Tibial nerve (tissue), 4 donors: ENCODE data around the gene NTF3. TPM values are rescaled to one million over a fixed set of nuclear protein-coding genes. Genes with fewer than 3 reads are reported as not detected.

Experiments
- DNase-seq, 2 donors: peaks; one replicate each; pipeline ENCODE4 v3.0.0-alpha.2; 2019; ENCODE audit warnings: low spot score in 2 of 2
- H3K27ac ChIP-seq, 4 donors: fragments of 200-600 bp; sonication (generic) in 3 of 4; one replicate each; pipeline ENCODE4 v1.5.1; 2017 to 2019; ENCODE audit warnings: mild to moderate bottlenecking in 1 of 4
- H3K27me3 ChIP-seq, 2 donors: fragments of 200-600 bp; sonication (generic) in 1 of 2; one replicate each; pipeline versions ENCODE4 v1.5.1 to v1.6.0; 2017 to 2019
- H3K36me3 ChIP-seq, 3 donors: fragments of 200-600 bp; sonication (generic); one replicate each; pipeline ENCODE4 v1.5.1; 2018 to 2019
- H3K4me1 ChIP-seq, 4 donors: fragments of 200-600 bp; sonication (generic) in 3 of 4; one replicate each; pipeline ENCODE4 v1.5.1; 2017 to 2019
- H3K4me3 ChIP-seq, 4 donors: fragments of 200-600 bp; sonication (generic) in 3 of 4; one replicate each; pipeline ENCODE4 v1.5.1; 2017 to 2019; ENCODE audit warnings: mild to moderate bottlenecking in 1 of 4, moderate library complexity in 1 of 4
- H3K9me3 ChIP-seq, 4 donors: fragments of 200-600 bp; sonication (generic) in 3 of 4; one replicate each; pipeline ENCODE4 v1.5.1; 2017 to 2019
- CTCF ChIP-seq, 5 experiments: fragments of 200-600 bp in 3 of 5; fragments of 450-650 bp in 2 of 5; sonication (generic) in 3 of 5; IDR thresholded peaks; one replicate each; pipeline ENCODE4 v1.5.1; 2016 to 2019; ENCODE audit warnings: antibody characterized with exemption in 5 of 5, mild to moderate bottlenecking in 3 of 5, moderate library complexity in 2 of 5
- EP300 ChIP-seq, 2 donors: sonication (generic); formaldehyde crosslinking; IDR thresholded peaks; one replicate each; pipeline ENCODE4 v1.6.1; 2017; ENCODE audit warnings: antibody characterized with exemption in 2 of 2, mild to moderate bottlenecking in 1 of 2
- POLR2A ChIP-seq, 2 donors: fragments of 450-650 bp; IDR thresholded peaks; one replicate each; pipeline ENCODE4 v1.6.1; 2017; ENCODE audit warnings: antibody characterized with exemption in 2 of 2, mild to moderate bottlenecking in 2 of 2, moderate library complexity in 2 of 2
- WGBS, 2 donors: methylation state at CpG; one replicate each; pipeline ENCODE4 v1.1.5; 2018; 5-methylcytosine and 5-hydroxymethylcytosine counted together
- total RNA-seq, 4 donors: library from RNA; depleted of rRNA; stranded (reverse); fragments of >200 nt; gene quantifications; one replicate each; pipeline ENCODE4 v1.1.0, GENCODE V29; 2016

NTF3 gene
- total RNA-seq, 4 donors from 2014 or later = 1.2 to 5.3 TPM; not detected in 2

GRCh38 chr12:5433845-5434646, 2.1 kb downstream of the NTF3 start:
- TF ChIP-seq EP300 (IDR thresholded peaks at IDR 0.05) (no peak), POLR2A (IDR thresholded peaks at IDR 0.05) (no peak), CTCF (IDR thresholded peaks at IDR 0.05) (no peak)
- peaks cover 0 to 60% of the 10 kb centered on the region in 2 donors for H3K27me3 ChIP-seq
- H3K4me1 ChIP-seq = peaks cover 0 to 42% (median 5%) of the 10 kb centered on the region in 4 donors
- no peaks in the 10 kb centered on the region for H3K36me3 ChIP-seq
- H3K9me3 ChIP-seq = peaks cover 0 to 5% (median 0%) of the 10 kb centered on the region in 4 donors
- H3K4me3 ChIP-seq = peak overlapping the region in 3 of 4 donors; percentile 27 to 55 (median 38)
- peak overlapping the region in 3 of 4 donors; percentile 12 to 71 (median 66) for H3K27ac ChIP-seq
- DNase-seq = no peak
- 28 to 37% methylated on average over 14 to 15 of the region's 15 CpGs for WGBS, 2 donors

DNA sequence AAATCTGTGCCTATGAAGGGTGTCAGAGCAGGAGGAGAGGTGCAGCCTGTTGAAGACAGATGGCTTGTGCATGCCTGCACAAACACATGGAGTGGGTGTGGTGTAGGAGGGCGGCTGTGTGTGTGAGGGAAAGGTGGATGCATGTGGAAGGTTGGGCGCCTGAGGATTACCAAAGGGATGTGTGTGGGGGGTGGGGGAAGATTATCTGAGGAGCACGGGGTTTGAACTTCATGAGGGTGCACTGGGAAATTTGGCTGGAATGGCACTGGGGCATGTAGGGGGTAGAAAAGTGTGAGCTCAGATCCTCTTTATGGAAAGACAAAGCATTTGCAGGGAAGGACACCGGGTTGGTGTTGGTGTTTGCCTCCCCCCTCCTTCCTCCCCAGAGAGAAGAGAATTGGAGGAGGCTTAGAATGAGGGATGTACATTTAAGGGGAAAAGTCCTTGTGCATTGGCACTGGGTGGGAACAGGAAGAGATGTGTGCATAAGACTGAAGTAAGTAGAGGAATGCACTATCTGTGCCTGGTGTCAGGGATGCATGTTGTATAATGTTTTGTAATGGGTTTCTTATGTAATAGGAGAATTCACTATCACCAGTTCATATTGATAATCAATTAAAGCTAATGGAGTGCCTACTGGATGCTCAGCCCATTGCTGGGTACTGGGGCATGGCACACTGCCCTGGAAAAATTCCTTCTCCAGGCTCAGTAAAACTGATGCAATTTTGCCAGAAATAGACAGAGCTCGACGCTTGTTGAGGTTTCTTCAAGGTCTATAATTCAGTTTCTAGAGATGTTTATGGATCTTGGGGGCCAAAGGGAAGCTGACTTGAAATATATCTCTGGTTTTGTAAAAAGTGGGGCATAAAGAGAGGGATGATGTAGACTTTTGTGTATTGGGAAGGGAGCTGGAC, 3.0 kb downstream of the NTF3 start:
- Histone ChIP-seq H3K9me3 (peaks cover 0 to 5% (median 0%) of the 10 kb centered on the region in 4 donors), H3K4me3 (no peak overlapping the region), H3K27ac (peak overlapping the region in 2 of 4 donors; percentile 17 to 71), H3K27me3 (peaks cover 0 to 52% of the 10 kb centered on the region in 2 donors), H3K4me1 (peaks cover 0 to 40% (median 5%) of the 10 kb centered on the region in 4 donors), H3K36me3 (no peaks in the 10 kb centered on the region)
- whole genome bisulfite sequencing, 2 donors = 60% methylated on average over 6 of the region's 6 CpGs
- TF ChIP-seq CTCF (IDR thresholded peaks at IDR 0.05) (no peak), EP300 (IDR thresholded peaks at IDR 0.05) (no peak), POLR2A (IDR thresholded peaks at IDR 0.05) (no peak)
- DNase-seq = no peak

DNA sequence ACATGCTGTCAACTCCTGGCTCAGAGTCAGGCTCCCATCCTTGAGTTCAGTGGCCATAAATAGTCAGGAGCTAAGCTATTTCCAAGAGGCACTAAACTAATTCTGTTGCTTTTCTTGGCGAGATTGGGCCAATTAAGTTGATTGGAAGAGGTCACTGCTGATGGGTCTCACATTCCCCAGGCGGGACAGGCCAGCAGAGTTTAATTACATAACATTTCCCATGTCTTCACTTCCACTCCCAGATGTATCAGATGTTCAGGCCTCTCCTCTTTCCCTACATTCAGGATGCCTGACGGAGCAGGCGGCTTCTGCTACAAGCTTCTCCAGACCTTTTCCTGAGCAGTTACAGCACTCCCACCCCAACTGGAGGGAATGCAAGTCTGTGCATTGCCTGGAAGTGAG, 5.3 kb downstream of the NTF3 start:
- no peaks in the 10 kb centered on the region for H3K36me3 ChIP-seq
- H3K27me3 ChIP-seq = peaks cover 0 to 31% of the 10 kb centered on the region in 2 donors
- peaks cover 0 to 5% (median 0%) of the 10 kb centered on the region in 4 donors for H3K9me3 ChIP-seq
- peaks cover 0 to 26% (median 0%) of the 10 kb centered on the region in 4 donors for H3K4me1 ChIP-seq
- no peak overlapping the region for H3K4me3 ChIP-seq
- 36 to 68% methylated on average over 4 of the region's 4 CpGs for WGBS, 2 donors
- H3K27ac ChIP-seq = no peak overlapping the region
- TF ChIP-seq POLR2A (IDR thresholded peaks at IDR 0.05) (no peak), CTCF (IDR thresholded peaks at IDR 0.05) (no peak), EP300 (IDR thresholded peaks at IDR 0.05) (no peak)
- no peak for DNase-seq

GRCh38 chr12:5437589-5437988, 5.7 kb downstream of the NTF3 start:
- TF ChIP-seq CTCF (IDR thresholded peaks at IDR 0.05) (no peak), EP300 (IDR thresholded peaks at IDR 0.05) (no peak), POLR2A (IDR thresholded peaks at IDR 0.05) (no peak)
- no peak overlapping the region for H3K4me3 ChIP-seq
- no peak overlapping the region for H3K27ac ChIP-seq

More at GRCh38 chr12:5437589-5437988, 5.7 kb downstream of the NTF3 start:
- H3K9me3 ChIP-seq = peaks cover 0 to 5% (median 0%) of the 10 kb centered on the region in 4 donors
- H3K36me3 ChIP-seq = no peaks in the 10 kb centered on the region
- peaks cover 0 to 27% of the 10 kb centered on the region in 2 donors for H3K27me3 ChIP-seq
- peaks cover 0 to 21% (median 0%) of the 10 kb centered on the region in 4 donors for H3K4me1 ChIP-seq
- no peak for DNase-seq
- WGBS, 2 donors = 53 to 59% methylated on average over 11 of the region's 11 CpGs
